ENCODE measurements around the gene MCM10.
"Not testable (repeated sequence)": the region's sequence is repeated elsewhere in the genome, so short reads cannot be mapped to it uniquely, and the experiment has no call there.

MCM10 gene

GRCh38 chr10:13160934-13161856 is at the start of gene MCM10:
Gene MCM10, plus strand, starts transcription at chr10:13161558. Its CDS starts 2,645 bp downstream, at chr10:13164203.
- peak; percentile 95 for DNase-seq

- no peak for DNase-seq
Measured at GRCh38 chr10:13113544-13113943, 47.8 kb upstream of the MCM10 start.

- no peak for DNase-seq
Measured at GRCh38 chr10:13115832-13116803, 45.2 kb upstream of the MCM10 start.

GRCh38 chr10:13117841-13118783 is 43.2 kb upstream of the MCM10 start:
- no peak for DNase-seq

GRCh38 chr10:13118784-13119410 is 42.5 kb upstream of the MCM10 start:
- no peak for DNase-seq

GRCh38 chr10:13120786-13121499 is 40.4 kb upstream of the MCM10 start:
- DNase-seq = no peak

- DNase-seq = no peak
Measured at GRCh38 chr10:13121500-13121854, 39.9 kb upstream of the MCM10 start.

- no peak for DNase-seq
Measured at GRCh38 chr10:13136651-13137050, 24.7 kb upstream of the MCM10 start.

- no peak for DNase-seq
Measured at GRCh38 chr10:13139150-13139549, 22.2 kb upstream of the MCM10 start.

GRCh38 chr10:13139676-13140075 is 21.7 kb upstream of the MCM10 start:
- peak; percentile 7 for DNase-seq

GRCh38 chr10:13140627-13141190 is 20.6 kb upstream of the MCM10 start:
- no peak for DNase-seq

GRCh38 chr10:13143766-13144165 is 17.6 kb upstream of the MCM10 start:
- DNase-seq = no peak

- no peak for DNase-seq
Measured at GRCh38 chr10:13144814-13145213, 16.5 kb upstream of the MCM10 start.

GRCh38 chr10:13146379-13146778 is 15.0 kb upstream of the MCM10 start:
- DNase-seq = no peak

GRCh38 chr10:13147161-13147560 is 14.2 kb upstream of the MCM10 start:
- no peak for DNase-seq

GRCh38 chr10:13152296-13152695 is 9.1 kb upstream of the MCM10 start:
- no peak for DNase-seq

GRCh38 chr10:13155860-13156259 is 5.5 kb upstream of the MCM10 start:
- DNase-seq = not testable (repeated sequence)

GRCh38 chr10:13158401-13158800 is 3.0 kb upstream of the MCM10 start:
- no peak for DNase-seq

GRCh38 chr10:13161857-13162271 is 506 bp downstream of the MCM10 start:
- DNase-seq = no peak

GRCh38 chr10:13163859-13164258 is 2.5 kb downstream of the MCM10 start:
- DNase-seq = no peak

- DNase-seq = no peak
Measured at GRCh38 chr10:13165177-13165576, 3.8 kb downstream of the MCM10 start.

Measured in DMS 273 treated with DMSO at 0.1 percent for 48 hours (cell line).